PC-3 (cell line): ENCODE data around the gene RXRA.

Source experiments
- EZH2 ChIP-seq: fragments of 300-600 bp; sonication (generic); IDR thresholded peaks from one replicate; pipeline ENCODE4 v1.6.1; 2017; ENCODE audit warnings: antibody characterized with exemption, mild to moderate bottlenecking, low read length; ENCODE audit not compliant: unreplicated experiment
- EZH2phosphoT487 ChIP-seq: fragments of 300-600 bp; sonication (generic); IDR thresholded peaks from 2 replicates; pipeline ENCODE4 v1.6.1; 2018; ENCODE audit warnings: mild to moderate bottlenecking, antibody characterized with exemption, low read length, borderline replicate concordance
- TF ChIP-seq, protein P1 (sequence below): fragments of 300-600 bp; sonication (generic); conservative IDR thresholded peaks from 2 replicates; pipeline ENCODE4 v1.5.1; 2017; ENCODE audit warnings: antibody characterized with exemption, low read depth, mild to moderate bottlenecking, low read length

DNA sequence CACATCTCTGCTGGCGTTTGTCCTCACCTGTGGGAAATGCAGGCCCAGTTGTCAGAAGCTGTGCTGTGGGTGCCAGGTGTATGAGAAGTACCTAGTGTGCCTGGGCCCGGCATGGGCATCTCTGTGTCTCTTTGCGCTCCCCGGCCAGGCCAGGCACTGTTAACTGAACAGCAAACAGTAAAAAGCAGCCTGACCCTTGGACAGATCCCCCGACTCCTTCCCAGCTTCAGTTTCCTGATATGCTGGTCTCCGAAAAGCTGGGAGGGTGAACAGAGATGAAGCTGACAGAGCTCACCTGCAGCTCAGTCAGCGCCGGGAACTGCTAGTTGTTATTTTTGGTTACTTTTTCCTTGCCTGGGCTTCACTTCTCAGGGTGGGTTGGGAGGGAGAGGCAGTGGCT is 28.9 kb downstream of the RXRA start:
- TF ChIP-seq, protein P1, sequence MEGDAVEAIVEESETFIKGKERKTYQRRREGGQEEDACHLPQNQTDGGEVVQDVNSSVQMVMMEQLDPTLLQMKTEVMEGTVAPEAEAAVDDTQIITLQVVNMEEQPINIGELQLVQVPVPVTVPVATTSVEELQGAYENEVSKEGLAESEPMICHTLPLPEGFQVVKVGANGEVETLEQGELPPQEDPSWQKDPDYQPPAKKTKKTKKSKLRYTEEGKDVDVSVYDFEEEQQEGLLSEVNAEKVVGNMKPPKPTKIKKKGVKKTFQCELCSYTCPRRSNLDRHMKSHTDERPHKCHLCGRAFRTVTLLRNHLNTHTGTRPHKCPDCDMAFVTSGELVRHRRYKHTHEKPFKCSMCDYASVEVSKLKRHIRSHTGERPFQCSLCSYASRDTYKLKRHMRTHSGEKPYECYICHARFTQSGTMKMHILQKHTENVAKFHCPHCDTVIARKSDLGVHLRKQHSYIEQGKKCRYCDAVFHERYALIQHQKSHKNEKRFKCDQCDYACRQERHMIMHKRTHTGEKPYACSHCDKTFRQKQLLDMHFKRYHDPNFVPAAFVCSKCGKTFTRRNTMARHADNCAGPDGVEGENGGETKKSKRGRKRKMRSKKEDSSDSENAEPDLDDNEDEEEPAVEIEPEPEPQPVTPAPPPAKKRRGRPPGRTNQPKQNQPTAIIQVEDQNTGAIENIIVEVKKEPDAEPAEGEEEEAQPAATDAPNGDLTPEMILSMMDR, result no peak
- TF ChIP-seq EZH2phosphoT487 (no peak), EZH2 (no peak)
